ENCODE results near the gene ROCK2. TPM values are rescaled to one million over a fixed set of nuclear protein-coding genes. Genes with fewer than 3 reads are reported as not detected.

ROCK2 gene
- total and polyA plus RNA-seq, 2 of the 8 experiments (the other 6 are each of a cell fraction or from before 2014, with no cell fraction given), result 2.7 to 29.0 TPM

DNA sequence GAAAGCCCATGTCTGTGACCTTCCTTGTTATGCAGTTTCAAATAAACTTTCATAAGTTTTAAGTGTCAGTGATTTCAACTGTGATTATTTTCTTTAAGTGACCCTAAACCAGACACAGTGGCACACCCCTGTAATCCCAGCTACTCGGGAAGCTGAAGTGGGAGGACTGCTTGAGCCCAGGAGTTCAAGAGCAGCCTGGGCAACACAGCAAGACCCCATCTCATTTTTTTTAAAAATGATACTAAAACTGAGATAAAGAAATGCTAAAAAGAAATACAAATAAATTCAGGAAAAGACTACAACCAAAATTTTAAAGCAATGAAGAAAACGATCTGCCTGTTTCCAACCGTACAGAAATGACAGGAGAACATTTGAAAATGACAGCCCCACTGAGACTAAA, 54.2 kb downstream of the ROCK2 start:
- no peak overlapping the region for H2BK12ac ChIP-seq (ENCODE audit: low read depth, low read length)
- ChIA-PET CTCF (ENCODE audit: partially characterized antibody) (interaction anchor here (1.2 kb wide), 1 partner anchor 121 kb away, joined by 3 read pairs; no protein-coding TSS in a partner anchor), POLR2A (ENCODE audit: partially characterized antibody) (interaction anchor here (0.7 kb wide), 1 partner anchor 54 kb away, joined by 3 read pairs; the partner anchor contains the start of gene ROCK2)
- H2AK5ac ChIP-seq (ENCODE audit: low read depth, low read length), result no peak overlapping the region
- no peak overlapping the region for H3K9ac ChIP-seq (replicated peaks in 1 of 4; ENCODE audit: extremely low read depth in 1 of 4, low read depth in 3 of 4, low read length in 3 of 4)
- no peaks in the 10 kb centered on the region; the same call in 1 of the 2 replicates for H3K79me1 ChIP-seq (ENCODE audit: low read depth, low read length)
- no peak overlapping the region for H4K91ac ChIP-seq (replicated peaks; ENCODE audit: insufficient read length, low read length)
- H3K27me3 ChIP-seq (replicated peaks in 1 of 4; ENCODE audit: control insufficient read depth in 3 of 4, extremely low read depth in 1 of 4, insufficient read depth in 3 of 4, low read length in 3 of 4), result no peaks in the 10 kb centered on the region
- no peak overlapping the region for H4K8ac ChIP-seq (ENCODE audit: extremely low read depth, insufficient read depth, low read length)
- H3K79me2 ChIP-seq (ENCODE audit: control insufficient read depth in 1 of 2, insufficient read depth in 2 of 2, low read length in 2 of 2), result peaks cover 0 to 71% of the 10 kb centered on the region in 2 experiments; a peak in 3 of 4 replicates
- H3K56ac ChIP-seq (replicated peaks; ENCODE audit: insufficient read length, low read depth, low read length), result no peak overlapping the region
- no peak overlapping the region for H3K14ac ChIP-seq (ENCODE audit: insufficient read length)
- no peak for DNase-seq (ENCODE audit: low read depth in 1 of 2, low spot score in 2 of 2)
- no peak for FAIRE-seq
- 88% methylated on average over 3 of the region's 3 CpGs; no CpG with 5 or more reads in 1 of the 2 experiments for WGBS, 2 experiments (ENCODE audit: extremely low coverage in 1 of 2, insufficient coverage in 1 of 2, insufficient read length in 1 of 2, insufficient replicate concordance in 2 of 2, low coverage in 1 of 2, low lambda C conversion rate in 2 of 2, missing lambda C conversion rate in 1 of 2)
- no peak overlapping the region for H2AFZ ChIP-seq (ENCODE audit: low read length)
- no peaks in the 10 kb centered on the region; a peak in 1 of 8 replicates for H3K36me3 ChIP-seq (ENCODE audit: control insufficient read depth in 2 of 4, insufficient read depth in 4 of 4, low read length in 3 of 4)
- no peak overlapping the region for H3K18ac ChIP-seq (ENCODE audit: extremely low read depth, low read length)
- no peak overlapping the region for H2BK5ac ChIP-seq (ENCODE audit: low read depth, low read length)
- no peaks in the 10 kb centered on the region for H3K9me3 ChIP-seq (ENCODE audit: insufficient read depth in 2 of 2, low read depth in 1 of 2, low read length in 1 of 2)
- H3K4me1 ChIP-seq (replicated peaks in 1 of 4; ENCODE audit: control insufficient read depth in 3 of 4, insufficient read depth in 4 of 4, low read length in 3 of 4), result peaks cover 0 to 5% (median 2%) of the 10 kb centered on the region in 4 experiments; a peak in 3 of 7 replicates
- no peak overlapping the region for H2BK120ac ChIP-seq (replicated peaks; ENCODE audit: low read depth, low read length)
- H4K20me1 ChIP-seq (replicated peaks in 1 of 2; ENCODE audit: control insufficient read depth in 1 of 2, insufficient read depth in 2 of 2, low read length in 2 of 2), result peaks cover 0 to 2% of the 10 kb centered on the region in 2 experiments
- no peak overlapping the region for H3K4me2 ChIP-seq (ENCODE audit: insufficient read depth in 1 of 2, low read depth in 2 of 2, low read length in 2 of 2)
- H3K27ac ChIP-seq (ENCODE audit: low read depth, low read length), result no peak overlapping the region
- H2BK15ac ChIP-seq (ENCODE audit: low read length), result no peak overlapping the region
- H3K4me3 ChIP-seq (ENCODE audit: extremely low read depth in 1 of 4, insufficient read depth in 2 of 4, low read depth in 3 of 4, low read length in 4 of 4), result no peak overlapping the region
- TF ChIP-seq MAFK (IDR thresholded peaks at IDR 0.05; ENCODE audit: low read depth, low read length) (no peak), SIX5 (IDR thresholded peaks at IDR 0.05; ENCODE audit: low read depth, low read length) (no peak), GABPA (IDR thresholded peaks at IDR 0.05; ENCODE audit: borderline replicate concordance, insufficient read depth, low read length) (no peak), SRF (IDR thresholded peaks at IDR 0.05; ENCODE audit: low read depth, low read length) (no peak), CBX5 (IDR thresholded peaks at IDR 0.05; ENCODE audit: low read depth, low read length) (no peak), POU5F1 (IDR thresholded peaks at IDR 0.05; ENCODE audit: low read depth, low read length) (no peak), TBP (IDR thresholded peaks at IDR 0.05; ENCODE audit: low read depth, low read length) (no peak), SP2 (IDR thresholded peaks at IDR 0.05; ENCODE audit: low read length) (no peak), KDM1A (IDR thresholded peaks at IDR 0.05; ENCODE audit: borderline replicate concordance, low read length) (no peak), TAF7 (optimal IDR thresholded peaks at IDR 0.05; ENCODE audit: borderline replicate concordance, low read depth, low read length) (no peak)
- TF ChIP-seq, protein P1, sequence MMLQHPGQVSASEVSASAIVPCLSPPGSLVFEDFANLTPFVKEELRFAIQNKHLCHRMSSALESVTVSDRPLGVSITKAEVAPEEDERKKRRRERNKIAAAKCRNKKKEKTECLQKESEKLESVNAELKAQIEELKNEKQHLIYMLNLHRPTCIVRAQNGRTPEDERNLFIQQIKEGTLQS (IDR thresholded peaks at IDR 0.05; ENCODE audit: insufficient read depth, low read depth, low read length), result no peak
- TF ChIP-seq, protein P2, sequence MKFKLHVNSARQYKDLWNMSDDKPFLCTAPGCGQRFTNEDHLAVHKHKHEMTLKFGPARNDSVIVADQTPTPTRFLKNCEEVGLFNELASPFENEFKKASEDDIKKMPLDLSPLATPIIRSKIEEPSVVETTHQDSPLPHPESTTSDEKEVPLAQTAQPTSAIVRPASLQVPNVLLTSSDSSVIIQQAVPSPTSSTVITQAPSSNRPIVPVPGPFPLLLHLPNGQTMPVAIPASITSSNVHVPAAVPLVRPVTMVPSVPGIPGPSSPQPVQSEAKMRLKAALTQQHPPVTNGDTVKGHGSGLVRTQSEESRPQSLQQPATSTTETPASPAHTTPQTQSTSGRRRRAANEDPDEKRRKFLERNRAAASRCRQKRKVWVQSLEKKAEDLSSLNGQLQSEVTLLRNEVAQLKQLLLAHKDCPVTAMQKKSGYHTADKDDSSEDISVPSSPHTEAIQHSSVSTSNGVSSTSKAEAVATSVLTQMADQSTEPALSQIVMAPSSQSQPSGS (IDR thresholded peaks at IDR 0.05; ENCODE audit: low read length), result no peak
- no peak overlapping the region for H4K5ac ChIP-seq (ENCODE audit: insufficient read length, low read depth, low read length)
- H3K4ac ChIP-seq (replicated peaks; ENCODE audit: insufficient read length, low read depth, low read length), result no peak overlapping the region
- H2BK20ac ChIP-seq (ENCODE audit: low read length), result no peak overlapping the region
- no peak overlapping the region for H3K23ac ChIP-seq (ENCODE audit: insufficient read length)
- no peaks in the 10 kb centered on the region for H3K23me2 ChIP-seq (ENCODE audit: low read depth, low read length)

Data from H1 (cell line).